Mammary epithelial cell (primary cell): ENCODE measurements around the gene AKAP13.

ENCODE experiments used
- CTCF ChIP-seq, 2 donors: IDR thresholded peaks in 1 of 2; conservative IDR thresholded peaks in 1 of 2; 2 replicates each; pipeline ENCODE4 v1.5.1; 2011 to 2012; ENCODE audit warnings: inconsistent platforms in 2 of 2, low read length in 2 of 2, mild to moderate bottlenecking in 2 of 2, control low read depth in 1 of 2, low read depth in 1 of 2; ENCODE audit not compliant: insufficient read depth in 1 of 2; ENCODE audit errors: extremely low read depth in 1 of 2
- EZH2 ChIP-seq: IDR thresholded peaks from 2 replicates; pipeline ENCODE4 v1.6.1; 2012; ENCODE audit warnings: low read length, inconsistent platforms, borderline replicate concordance

DNA sequence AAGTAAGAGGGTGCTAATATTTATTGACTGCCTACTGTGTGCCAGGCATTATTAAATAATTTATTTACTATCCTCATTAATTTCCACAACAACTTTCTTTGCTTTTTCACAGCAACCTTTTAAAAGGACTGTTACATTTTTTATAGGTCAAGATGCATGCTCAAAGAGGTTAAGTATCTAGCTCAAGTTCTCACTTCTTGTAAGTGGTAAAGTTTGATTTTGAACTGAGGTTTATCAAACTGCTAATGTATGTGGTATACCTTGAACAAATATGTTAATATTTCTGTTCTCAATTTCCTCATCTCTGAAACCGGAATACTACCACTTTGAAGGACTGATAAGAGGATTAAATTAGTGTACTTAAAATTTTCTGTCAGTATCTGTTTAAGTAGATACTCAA is 183.3 kb downstream of the AKAP13 start:
- TF ChIP-seq CTCF (conservative IDR thresholded peaks at IDR 0.05 in 1 of 2, IDR thresholded peaks at IDR 0.05 in 1 of 2; ENCODE audit: extremely low read depth in 1 of 2, insufficient read depth in 1 of 2, low read depth in 1 of 2, low read length in 2 of 2) (no peak), EZH2 (no peak)
